H54 (cell line): ENCODE results near the gene SCAPER.

Source experiments
- DNase-seq: peaks from one replicate; pipeline ENCODE4 v3.0.0; 2011; ENCODE audit warnings: low spot score, mixed read lengths; ENCODE audit not compliant: insufficient read length
- FAIRE-seq: peaks from 3 replicates; lab custom pipeline; 2011; peaks lifted over from hg19 to GRCh38; lab: Jason Lieb, UNC
- POLR2A ChIP-seq: IDR thresholded peaks from 2 replicates; pipeline ENCODE4 v1.6.1; 2011; ENCODE audit warnings: low read depth, mild to moderate bottlenecking, low read length

Gene SCAPER

DNA sequence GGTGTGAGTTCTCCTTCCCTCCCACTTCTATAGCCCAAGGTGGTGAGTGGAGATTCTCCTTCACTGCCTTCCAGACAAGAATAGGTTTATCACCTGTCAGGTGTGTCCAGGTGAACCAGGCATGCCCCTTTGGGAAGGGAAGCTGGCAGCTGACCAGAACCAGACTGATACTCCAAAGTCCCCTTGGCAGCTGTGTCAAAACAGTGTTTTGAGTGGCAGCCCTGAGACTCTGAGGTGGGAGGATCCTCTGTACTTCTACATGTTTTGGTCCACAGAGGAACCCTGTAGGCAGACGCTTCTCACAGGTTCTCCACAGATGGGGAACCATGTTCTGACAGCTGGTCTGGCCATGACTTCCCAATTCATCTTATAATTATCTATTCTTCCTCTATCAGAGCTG is 538.4 kb downstream of the SCAPER start:
- FAIRE-seq (no peak), DNase-seq (no peak)
- TF ChIP-seq POLR2A: no peak

DNA sequence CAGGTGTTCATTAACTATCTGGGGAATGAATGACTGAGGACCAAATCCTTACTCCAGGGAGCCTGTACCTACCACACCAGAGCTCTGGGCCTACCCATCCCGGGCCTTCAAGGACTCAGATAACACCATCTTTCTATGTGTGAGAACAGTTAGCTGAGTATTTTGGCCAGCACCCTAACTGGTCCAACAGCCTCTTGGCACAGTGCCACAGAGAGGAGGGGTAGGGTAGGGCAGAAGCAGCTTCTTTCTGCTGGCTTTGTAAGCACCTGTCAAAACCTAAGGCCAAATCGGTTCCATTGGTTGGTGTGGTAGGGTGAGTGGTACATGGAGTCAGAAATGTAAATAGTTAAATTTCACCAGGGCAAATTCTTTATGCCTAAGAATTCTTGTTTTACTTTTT is 541.9 kb downstream of the SCAPER start:
- no peak for TF ChIP-seq POLR2A
- DNase-seq: no peak
- FAIRE-seq: no peak

DNA sequence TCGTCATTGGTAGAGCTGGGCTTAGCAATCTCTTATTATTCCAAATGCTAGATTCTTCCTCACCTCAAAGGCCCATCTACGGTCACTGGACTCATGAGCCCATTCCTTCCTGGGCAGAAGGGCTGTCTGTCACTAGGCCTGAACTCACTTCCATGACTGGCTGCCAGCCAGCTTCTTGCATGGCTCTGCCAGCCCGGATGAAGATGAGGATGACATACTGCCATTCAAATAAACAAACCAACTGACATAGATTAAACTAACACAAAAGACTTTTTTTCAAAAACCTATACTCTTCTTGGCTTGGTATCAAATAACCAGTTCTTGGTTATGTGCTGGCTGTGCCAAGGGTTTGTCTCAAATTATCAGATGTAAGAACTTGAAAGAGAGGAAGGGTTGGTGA is 544.7 kb downstream of the SCAPER start:
- TF ChIP-seq POLR2A: no peak
- no peak for FAIRE-seq
- DNase-seq: no peak

DNA sequence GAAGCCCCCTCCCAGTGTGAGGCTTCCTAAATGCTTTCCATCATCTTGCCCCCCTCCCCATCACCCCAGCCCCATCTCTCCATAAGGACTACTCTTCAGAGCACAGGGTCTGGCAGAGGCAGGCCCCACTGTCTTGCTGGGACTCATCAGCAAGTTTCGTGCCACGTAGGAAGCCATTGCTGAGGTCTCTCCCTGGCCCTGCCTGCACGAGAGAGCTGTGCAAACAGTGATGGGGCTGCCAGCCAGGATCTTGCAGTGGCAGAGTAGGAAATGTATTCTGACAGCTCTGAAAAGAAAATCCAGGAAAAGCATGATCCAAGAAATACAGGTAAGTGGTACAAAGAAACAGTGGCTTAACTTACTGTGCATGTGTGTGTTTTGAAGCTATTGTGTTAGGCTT is 546.0 kb downstream of the SCAPER start:
- FAIRE-seq: no peak
- no peak for TF ChIP-seq POLR2A
- no peak for DNase-seq

DNA sequence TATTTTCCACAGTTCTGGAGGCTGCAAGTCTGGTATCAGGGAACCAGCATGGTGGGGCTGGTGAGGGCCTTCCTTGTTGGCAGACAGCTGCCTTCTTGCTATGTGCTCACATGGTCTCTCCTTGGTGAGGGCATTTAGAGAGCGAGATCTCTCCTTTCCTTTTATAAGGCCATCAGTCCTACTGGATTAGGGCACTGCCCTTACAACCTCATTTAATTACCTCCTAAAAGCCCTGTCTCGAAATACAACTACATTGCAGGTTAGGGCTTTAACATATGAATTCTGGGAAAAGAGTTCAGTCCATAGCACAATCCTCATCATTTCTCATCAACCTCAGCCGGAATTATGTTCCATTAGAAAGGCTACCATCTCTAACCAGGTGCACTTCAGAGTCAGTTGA is 546.7 kb downstream of the SCAPER start:
- no peak for DNase-seq
- TF ChIP-seq POLR2A: no peak
- no peak for FAIRE-seq

DNA sequence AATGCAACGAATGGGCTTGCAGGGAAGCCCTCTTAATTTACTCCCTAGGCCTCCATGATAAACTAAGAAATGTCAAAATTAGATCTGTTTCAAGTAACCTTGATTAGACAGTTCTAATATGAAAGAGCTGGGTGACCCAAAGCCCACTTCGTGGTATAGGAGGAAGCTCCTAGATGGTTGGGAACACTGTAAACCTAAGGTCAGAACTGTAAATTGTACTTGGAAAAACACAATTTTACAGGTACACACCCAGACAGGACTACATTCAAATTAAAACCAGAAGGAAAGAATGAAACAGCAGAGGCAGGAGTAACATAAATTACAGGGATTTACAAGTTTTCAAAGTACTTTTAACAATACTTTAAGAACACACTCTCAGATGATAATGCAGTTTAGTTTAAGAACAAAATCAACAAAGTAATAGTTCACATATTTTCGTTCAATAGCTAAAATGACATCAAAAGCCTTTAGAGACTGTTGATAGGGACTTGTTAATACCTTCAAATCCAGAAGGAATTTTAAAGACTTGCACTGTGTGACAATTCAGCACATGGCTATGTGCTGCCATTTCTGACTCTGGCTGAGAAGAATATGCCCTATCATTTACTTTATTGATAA is 550.2 kb downstream of the SCAPER start:
- DNase-seq: no peak
- TF ChIP-seq POLR2A: no peak
- FAIRE-seq: no peak

DNA sequence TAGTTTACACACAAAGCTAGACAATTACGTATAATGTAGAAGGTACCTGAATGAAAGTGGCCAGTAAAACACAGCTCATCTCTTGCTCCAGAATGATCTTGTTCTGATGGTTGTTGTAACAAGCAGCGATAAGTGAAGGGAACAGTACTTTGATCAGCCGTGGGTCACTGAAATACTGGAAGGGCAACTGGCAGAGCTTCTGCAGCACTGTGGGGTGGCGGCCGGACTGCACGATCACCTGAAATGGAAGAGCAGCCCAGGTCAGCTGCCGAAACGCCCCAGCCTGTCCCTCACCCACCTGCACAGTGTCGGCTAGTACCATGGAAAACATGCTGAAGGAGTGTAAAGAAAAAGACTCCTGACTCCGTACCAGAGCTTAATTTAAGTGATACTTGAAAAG is 551.2 kb downstream of the SCAPER start:
- DNase-seq: no peak
- FAIRE-seq: no peak
- TF ChIP-seq POLR2A: no peak

DNA sequence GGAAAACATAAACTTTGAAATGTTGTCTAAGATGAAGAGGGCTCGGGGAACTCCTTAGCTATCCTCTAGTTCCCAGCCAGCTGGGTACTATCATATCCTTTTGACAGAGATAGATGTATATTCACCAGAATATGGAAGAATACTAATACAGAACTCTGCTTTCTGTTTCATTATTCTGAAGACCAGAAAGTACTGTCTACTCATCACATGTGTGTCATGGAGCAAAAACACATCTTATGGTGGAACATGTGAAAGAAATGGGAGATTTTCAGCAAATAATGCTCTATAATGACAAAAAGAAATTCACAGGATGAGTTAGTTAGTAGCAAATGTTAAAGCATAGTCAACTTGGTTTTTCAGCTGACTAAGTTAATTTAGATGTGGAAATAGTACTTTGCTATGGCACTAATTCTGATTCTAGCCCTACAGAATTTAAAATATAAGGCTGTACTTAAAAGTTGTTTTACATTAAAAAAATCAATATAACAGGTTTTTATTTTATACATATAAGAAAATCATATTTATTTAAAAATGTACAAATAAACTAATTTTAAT is 552.0 kb downstream of the SCAPER start:
- FAIRE-seq: no peak
- TF ChIP-seq POLR2A: no peak
- DNase-seq: no peak

DNA sequence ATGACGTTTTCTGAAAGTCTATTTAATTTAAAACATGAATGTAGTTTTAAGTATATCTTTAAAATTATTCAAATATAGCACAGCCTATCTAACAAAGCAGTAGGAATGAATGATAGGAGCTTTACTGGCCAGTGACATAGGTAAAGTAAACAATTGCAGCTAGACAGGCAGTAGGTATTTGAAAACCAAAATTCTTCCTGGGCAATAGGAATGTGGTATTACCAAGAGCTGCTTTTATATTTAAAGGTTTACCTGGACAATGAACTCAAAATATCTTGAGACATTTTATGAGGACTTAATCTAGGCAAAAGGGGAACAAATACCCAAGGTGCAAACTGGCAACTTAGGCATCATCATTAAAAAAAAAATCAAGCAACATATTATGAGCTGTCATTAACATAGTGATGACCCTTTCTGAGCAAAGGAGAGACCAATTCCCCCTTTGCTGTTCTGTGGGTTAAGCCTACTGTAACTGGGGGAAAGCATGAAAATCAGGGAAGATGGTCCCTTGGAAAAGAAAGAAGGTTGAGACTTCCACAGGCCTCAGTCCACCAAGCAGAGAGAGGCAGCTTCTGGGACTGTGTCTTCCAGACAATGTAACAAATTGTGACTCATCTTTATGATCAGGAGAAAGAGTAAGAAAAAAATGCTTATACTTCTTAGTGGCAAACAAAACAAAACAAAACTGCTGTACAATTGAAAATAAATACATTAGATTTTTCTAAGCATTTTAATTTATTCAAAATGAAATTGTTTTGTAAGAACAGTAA is 555.7 kb downstream of the SCAPER start:
- no peak for FAIRE-seq
- TF ChIP-seq POLR2A: no peak

DNA sequence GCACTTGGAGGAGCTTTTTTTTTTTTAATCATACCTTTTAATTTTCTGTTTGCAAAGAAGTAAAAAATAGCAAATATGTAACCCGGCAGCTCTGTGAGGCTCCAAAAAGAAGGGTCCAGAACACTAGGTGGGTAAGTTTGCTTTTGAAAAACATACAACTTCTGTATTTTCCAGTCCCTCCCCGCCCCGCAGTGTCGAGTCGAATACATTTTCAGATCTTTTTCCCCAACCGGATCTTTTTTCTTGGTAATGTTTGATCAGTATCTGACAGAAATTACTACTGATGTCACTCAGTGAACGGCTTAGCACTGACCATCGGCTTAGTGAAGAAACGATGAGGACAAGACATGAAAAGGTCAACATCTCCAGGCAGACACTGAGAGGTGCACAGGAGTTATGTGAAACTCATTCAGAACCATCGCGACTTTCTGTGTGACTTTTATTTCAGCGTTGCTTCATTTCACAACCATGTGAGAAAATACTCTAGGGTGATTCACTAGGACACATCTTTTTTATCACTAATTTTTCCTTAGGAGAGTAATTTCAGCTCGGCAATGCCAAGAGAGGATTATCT is 557.6 kb downstream of the SCAPER start:
- FAIRE-seq: no peak
- no peak for DNase-seq

More for the DNA sequence above, 555.7 kb downstream of the SCAPER start:
- no peak for DNase-seq

DNA sequence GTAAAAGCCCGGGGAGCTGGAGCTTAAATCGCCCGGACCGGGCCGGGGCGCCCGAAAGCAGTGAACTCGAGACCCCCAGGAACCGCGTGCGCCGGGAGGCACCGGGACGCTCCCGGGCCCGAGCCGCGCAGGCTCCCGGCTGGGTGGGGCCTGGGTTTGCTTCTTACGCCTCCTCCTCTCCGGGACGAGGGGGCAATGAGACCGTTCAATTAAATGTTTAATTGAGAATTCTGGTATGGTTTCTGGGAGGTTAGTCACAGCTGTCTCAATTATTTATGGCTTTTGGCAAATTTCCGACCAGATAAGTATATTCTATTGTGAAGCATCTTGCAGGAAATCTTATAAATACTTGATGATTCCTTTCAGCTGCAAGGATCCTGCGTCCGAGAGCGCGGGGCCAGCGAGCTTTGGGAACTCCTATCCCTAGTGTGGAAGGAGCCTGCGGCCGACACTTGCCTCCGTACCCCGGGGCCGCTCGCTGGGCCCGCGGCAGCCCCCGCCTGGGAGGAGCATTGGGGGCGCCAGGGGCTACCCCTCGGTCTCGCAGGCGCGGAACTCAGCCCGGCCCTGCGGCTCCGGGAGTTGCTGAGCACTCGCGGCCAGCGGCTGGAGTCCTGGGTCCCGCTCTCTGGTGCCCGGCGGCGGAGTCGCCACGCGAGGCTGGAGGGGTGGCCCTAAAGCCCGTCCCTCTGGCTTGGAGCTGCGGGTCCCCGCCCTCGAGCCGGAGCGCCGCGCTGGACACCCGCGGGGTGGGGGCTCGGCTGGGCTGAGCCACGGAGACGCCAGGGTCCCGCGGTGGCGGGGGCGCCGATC is 558.3 kb downstream of the SCAPER start:
- no peak for FAIRE-seq
- no peak for TF ChIP-seq POLR2A
- no peak for DNase-seq

More for the DNA sequence above, 557.6 kb downstream of the SCAPER start:
- no peak for TF ChIP-seq POLR2A

DNA sequence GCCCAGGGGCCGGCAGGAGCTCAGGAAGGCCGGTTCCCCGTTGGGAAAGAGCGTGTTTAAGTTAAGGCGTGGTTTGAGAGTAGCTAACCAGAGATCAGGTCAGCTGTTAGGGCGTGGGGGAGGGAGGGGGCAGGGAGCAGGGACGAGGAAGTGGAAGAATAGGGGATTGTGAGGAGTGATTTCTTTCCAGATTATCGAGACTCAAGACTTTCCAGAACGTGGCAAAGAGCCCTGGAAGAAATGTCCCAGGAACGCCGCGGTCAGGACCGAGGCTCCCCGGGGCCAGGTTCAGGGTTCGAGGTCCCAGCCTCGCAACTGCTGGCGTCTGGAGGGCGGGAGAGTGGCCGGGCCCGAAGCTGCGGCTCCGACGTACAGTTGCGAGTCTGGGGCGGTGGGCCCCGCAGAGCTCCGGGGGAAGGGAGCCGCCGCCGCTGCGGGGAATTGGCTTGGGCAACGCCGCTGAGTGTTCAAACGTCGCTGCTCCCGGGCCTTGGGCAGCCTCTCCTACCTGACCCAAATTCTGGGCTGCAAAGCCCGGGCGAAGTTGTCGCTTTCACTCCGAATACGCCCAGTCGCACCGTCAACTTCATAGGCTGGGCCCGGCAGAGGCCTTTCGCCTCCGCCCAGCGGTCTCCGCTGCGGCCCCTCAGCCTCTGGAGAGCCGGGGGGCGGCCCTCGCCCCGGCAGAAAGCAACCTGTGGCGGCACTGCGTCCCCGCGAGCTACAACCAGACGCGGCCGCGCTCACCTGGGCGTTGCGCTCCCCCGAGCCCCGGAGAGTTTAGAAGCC is 559.1 kb downstream of the SCAPER start:
- FAIRE-seq (no peak), DNase-seq (no peak)

DNA sequence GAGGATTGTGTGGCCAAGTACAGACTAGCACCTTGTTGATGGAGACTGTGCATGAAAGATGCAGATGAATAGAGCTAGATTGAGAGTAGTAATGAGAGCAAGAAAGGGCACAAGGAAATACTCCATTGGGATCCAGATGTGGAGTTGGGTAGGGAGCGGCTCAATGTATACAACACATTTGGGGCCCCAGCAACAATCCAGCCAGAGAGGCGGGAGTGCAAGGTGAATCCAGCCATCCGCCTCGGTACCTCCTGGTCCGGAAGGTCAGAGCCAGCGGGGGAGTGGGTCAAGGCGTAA is 559.6 kb downstream of the SCAPER start:
- TF ChIP-seq POLR2A: no peak
- FAIRE-seq (no peak), DNase-seq (no peak)

More for the DNA sequence above, 559.1 kb downstream of the SCAPER start:
- TF ChIP-seq POLR2A: no peak
